HepG2 (cell line): ENCODE measurements around the gene SOST. TPM values are rescaled to one million over a fixed set of nuclear protein-coding genes. Genes with fewer than 3 reads are reported as not detected.

Experiments used
- GTF3A ChIP-seq: sonication (generic); formaldehyde crosslinking; conservative IDR thresholded peaks from 2 replicates; pipeline ENCODE4 v1.4.0; 2020; ENCODE audit warnings: mild to moderate bottlenecking, missing genetic modification reagents
- HNF4A ChIP-seq: sonication (generic); formaldehyde crosslinking; IDR thresholded peaks from 2 replicates; pipeline ENCODE4 v1.4.0; 2020; ENCODE audit warnings: missing genetic modification reagents
- MAF1 ChIP-seq: sonication (generic); formaldehyde crosslinking; IDR thresholded peaks from 2 replicates; pipeline ENCODE4 v1.5.0; 2020; ENCODE audit warnings: missing genetic modification reagents, borderline replicate concordance
- MTF2 ChIP-seq: sonication (generic); formaldehyde crosslinking; IDR thresholded peaks from 2 replicates; pipeline ENCODE4 v1.5.0; 2020; ENCODE audit warnings: missing genetic modification reagents, borderline replicate concordance
- NFAT5 ChIP-seq: sonication (generic); formaldehyde crosslinking; IDR thresholded peaks from 2 replicates; pipeline ENCODE4 v1.4.0; 2020; ENCODE audit warnings: missing genetic modification reagents
- NFKB2 ChIP-seq: sonication (generic); formaldehyde crosslinking; IDR thresholded peaks from 2 replicates; pipeline ENCODE4 v1.4.0; 2020; ENCODE audit warnings: missing genetic modification reagents, borderline replicate concordance
- NKX3-1 ChIP-seq: sonication (generic); formaldehyde crosslinking; IDR thresholded peaks from 2 replicates; pipeline ENCODE4 v1.5.0; 2020; ENCODE audit warnings: missing genetic modification reagents
- PTBP1 ChIP-seq: fragments of 200-400 bp; formaldehyde crosslinking; IDR thresholded peaks from 2 replicates; pipeline ENCODE4 v1.6.1; 2018; ENCODE audit warnings: low read length, low read depth; ENCODE audit not compliant: poor library complexity, severe bottlenecking
- TAF15 ChIP-seq: fragments of 200-400 bp; formaldehyde crosslinking; IDR thresholded peaks from one replicate; pipeline ENCODE4 v1.6.1; 2018; ENCODE audit warnings: mild to moderate bottlenecking, low read depth, low read length; ENCODE audit not compliant: poor library complexity, severe bottlenecking
- XBP1 ChIP-seq: sonication (generic); formaldehyde crosslinking; IDR thresholded peaks from 2 replicates; pipeline ENCODE4 v1.5.0; 2020; ENCODE audit warnings: missing genetic modification reagents
- ZFP36 ChIP-seq: fragments of 150-350 bp; IDR thresholded peaks from 2 replicates; pipeline ENCODE4 v1.6.1; 2018; ENCODE audit warnings: borderline replicate concordance, low read length, low read depth; ENCODE audit not compliant: partially characterized antibody
- ZKSCAN1 ChIP-seq: fragments of 150-350 bp; IDR thresholded peaks from 2 replicates; pipeline ENCODE4 v1.6.1; 2014; ENCODE audit warnings: low read length
- ZNF788 ChIP-seq: sonication (generic); formaldehyde crosslinking; IDR thresholded peaks from 2 replicates; pipeline ENCODE4 v1.5.0; 2020; ENCODE audit warnings: mild to moderate bottlenecking, missing genetic modification reagents, borderline replicate concordance
- polyA plus RNA-seq, 8 experiments: library from polyadenylated mRNA; depleted of rRNA in 3 of 8; stranded (reverse) in 7 of 8; unstranded in 1 of 8; fragments of >200 nt; fragmentation: Illumina TruSeq in 4 of 8; extraction: Trizol in 4 of 8; gene quantifications; 2 replicates each; pipeline versions ENCODE4 v1.2.1 to v1.2.3, GENCODE V29; 2011 to 2016; ENCODE audit warnings: low read depth in 4 of 8, missing spikeins in 1 of 8, mixed read lengths in 1 of 8; ENCODE audit not compliant: insufficient read depth in 1 of 8
- total RNA-seq, 5 experiments: library from RNA; depleted of rRNA; stranded (reverse); fragments of >200 nt; fragmentation: Illumina TruSeq; extraction: Trizol; gene quantifications; 2 replicates each; pipeline ENCODE4 v1.2.3, GENCODE V29; 2016; ENCODE audit warnings: low read depth in 1 of 5
- TF ChIP-seq, protein P1 (sequence below): sonication (generic); formaldehyde crosslinking; IDR thresholded peaks from 2 replicates; pipeline ENCODE4 v1.9.0; 2022; ENCODE audit warnings: low read depth, missing genetic modification reagents
- TF ChIP-seq, protein P2 (sequence below): sonication (generic); formaldehyde crosslinking; conservative IDR thresholded peaks from 2 replicates; pipeline ENCODE4 v1.4.0; 2020; ENCODE audit warnings: missing genetic modification reagents

The SOST gene
- total and polyA plus RNA-seq, 2 of the 13 experiments (the other 11 are each of a cell fraction or from before 2014, with no cell fraction given): not detected

DNA sequence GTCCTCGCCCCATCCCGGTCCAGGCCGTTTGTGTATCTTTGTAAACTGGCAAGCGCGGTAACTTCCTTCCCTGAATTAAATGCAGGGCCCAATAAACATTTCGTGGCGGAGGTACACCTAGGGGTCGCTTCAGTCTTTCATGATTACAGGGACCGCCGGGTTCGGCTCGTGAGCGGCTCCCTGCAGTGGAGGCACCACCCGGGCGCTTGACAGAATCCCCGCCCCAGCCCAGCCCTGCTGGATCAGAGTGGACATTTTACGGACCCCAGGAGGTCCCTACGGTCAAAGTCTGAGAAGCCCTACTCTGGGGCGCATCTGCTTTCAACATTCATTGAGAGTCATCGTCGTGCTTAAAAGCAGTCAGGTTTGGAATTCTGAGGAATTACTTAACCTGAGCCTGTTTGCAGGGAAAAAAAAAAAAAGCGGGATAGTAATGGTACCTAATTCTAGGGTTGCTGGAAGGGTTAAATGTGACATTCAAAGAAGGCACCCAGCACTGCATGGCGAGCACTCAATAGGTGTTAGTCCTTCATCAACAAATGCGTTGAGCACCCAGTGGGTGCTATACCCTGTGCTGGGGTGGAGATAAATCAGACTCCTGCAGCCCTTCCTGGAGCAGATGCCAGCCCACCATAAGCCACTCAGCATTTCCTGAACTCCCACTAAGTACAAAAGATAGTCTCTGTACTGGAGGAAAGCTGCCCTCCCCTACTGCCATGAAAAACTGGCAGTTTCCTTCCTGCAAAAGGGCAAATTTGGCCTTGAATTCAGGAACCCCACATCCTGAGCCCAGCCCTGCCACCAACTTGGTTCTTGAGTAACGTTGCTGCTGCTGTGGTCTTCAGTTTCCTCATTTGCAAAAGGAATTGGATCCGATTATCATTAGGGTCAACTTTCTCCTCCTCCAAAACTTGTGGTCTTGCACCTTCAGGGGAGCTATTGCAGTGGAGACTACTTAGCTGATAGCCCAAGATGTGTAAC lies 20.8 kb upstream of the SOST start (continued):
- TF ChIP-seq NFAT5: peak; percentile 46; the same call in 1 of the 2 replicates
- TF ChIP-seq TAF15: no peak
- TF ChIP-seq, protein P1, sequence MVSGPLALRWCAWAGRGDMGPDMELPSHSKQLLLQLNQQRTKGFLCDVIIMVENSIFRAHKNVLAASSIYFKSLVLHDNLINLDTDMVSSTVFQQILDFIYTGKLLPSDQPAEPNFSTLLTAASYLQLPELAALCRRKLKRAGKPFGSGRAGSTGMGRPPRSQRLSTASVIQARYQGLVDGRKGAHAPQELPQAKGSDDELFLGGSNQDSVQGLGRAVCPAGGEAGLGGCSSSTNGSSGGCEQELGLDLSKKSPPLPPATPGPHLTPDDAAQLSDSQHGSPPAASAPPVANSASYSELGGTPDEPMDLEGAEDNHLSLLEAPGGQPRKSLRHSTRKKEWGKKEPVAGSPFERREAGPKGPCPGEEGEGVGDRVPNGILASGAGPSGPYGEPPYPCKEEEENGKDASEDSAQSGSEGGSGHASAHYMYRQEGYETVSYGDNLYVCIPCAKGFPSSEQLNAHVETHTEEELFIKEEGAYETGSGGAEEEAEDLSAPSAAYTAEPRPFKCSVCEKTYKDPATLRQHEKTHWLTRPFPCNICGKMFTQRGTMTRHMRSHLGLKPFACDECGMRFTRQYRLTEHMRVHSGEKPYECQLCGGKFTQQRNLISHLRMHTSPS (CRISPR knock-in tag): no peak
- no peak for TF ChIP-seq MTF2 (CRISPR knock-in tag)
- no peak for TF ChIP-seq XBP1 (CRISPR knock-in tag)
- no peak for TF ChIP-seq ZFP36
- TF ChIP-seq, protein P2, sequence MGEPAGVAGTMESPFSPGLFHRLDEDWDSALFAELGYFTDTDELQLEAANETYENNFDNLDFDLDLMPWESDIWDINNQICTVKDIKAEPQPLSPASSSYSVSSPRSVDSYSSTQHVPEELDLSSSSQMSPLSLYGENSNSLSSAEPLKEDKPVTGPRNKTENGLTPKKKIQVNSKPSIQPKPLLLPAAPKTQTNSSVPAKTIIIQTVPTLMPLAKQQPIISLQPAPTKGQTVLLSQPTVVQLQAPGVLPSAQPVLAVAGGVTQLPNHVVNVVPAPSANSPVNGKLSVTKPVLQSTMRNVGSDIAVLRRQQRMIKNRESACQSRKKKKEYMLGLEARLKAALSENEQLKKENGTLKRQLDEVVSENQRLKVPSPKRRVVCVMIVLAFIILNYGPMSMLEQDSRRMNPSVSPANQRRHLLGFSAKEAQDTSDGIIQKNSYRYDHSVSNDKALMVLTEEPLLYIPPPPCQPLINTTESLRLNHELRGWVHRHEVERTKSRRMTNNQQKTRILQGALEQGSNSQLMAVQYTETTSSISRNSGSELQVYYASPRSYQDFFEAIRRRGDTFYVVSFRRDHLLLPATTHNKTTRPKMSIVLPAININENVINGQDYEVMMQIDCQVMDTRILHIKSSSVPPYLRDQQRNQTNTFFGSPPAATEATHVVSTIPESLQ (CRISPR knock-in tag): no peak
- TF ChIP-seq ZKSCAN1: 0 out of 2 replicates have a peak, but pooled peaks have one; percentile 14
- TF ChIP-seq NKX3-1 (CRISPR knock-in tag): 0 out of 2 replicates have a peak, but pooled peaks have one; percentile 19
- TF ChIP-seq NFKB2: no peak; the same call in 1 of the 2 replicates
- no peak for TF ChIP-seq PTBP1
- no peak for TF ChIP-seq MAF1 (CRISPR knock-in tag)
- 0 out of 2 replicates have a peak, but pooled peaks have one; percentile 12 for TF ChIP-seq GTF3A (CRISPR knock-in tag)
- TF ChIP-seq ZNF788: no peak; the same call in 1 of the 2 replicates
- TF ChIP-seq HNF4A: peak; percentile 38
